SU-DHL-6 (cell line): ENCODE data around the gene PALLD.

Source experiments
- H2AFZ ChIP-seq: fragments of 200-600 bp; sonication (generic); 2 replicates; pipeline ENCODE4 v1.6.1; 2014; ENCODE audit warnings: low read depth, mild to moderate bottlenecking, moderate library complexity, mixed read lengths, antibody characterized with exemption, low read length; ENCODE audit not compliant: severe bottlenecking
- H3F3A ChIP-seq: fragments of 200-600 bp; shearing (Covaris generic); 2 replicates; pipeline ENCODE4 v1.6.0; 2016; ENCODE audit warnings: antibody characterized with exemption, mild to moderate bottlenecking; ENCODE audit not compliant: insufficient read depth
- H3K27ac ChIP-seq: fragments of 200-600 bp; sonication (generic); 2 replicates; pipeline ENCODE4 v1.5.1; 2016; ENCODE audit warnings: low read depth, mild to moderate bottlenecking, low read length, moderate library complexity, mixed read lengths
- H3K27me3 ChIP-seq: fragments of 200-600 bp; sonication (generic), shearing (Covaris generic); 2 replicates; pipeline ENCODE4 v1.6.0; 2014; ENCODE audit warnings: mild to moderate bottlenecking, low read length
- H3K36me3 ChIP-seq: fragments of 200-600 bp; sonication (generic); 2 replicates; pipeline ENCODE4 v1.6.1; 2014; ENCODE audit warnings: mild to moderate bottlenecking, low read length, mixed read lengths
- H3K4me2 ChIP-seq: fragments of 300-600, 200-600 bp; shearing (Covaris generic), sonication (generic); 2 replicates; pipeline ENCODE4 v1.6.0; 2014; ENCODE audit warnings: low read length, low read depth, mild to moderate bottlenecking; ENCODE audit not compliant: poor library complexity, severe bottlenecking
- H3K4me3 ChIP-seq: fragments of 200-600 bp; sonication (generic); 2 replicates; pipeline ENCODE4 v1.5.1; 2014; ENCODE audit warnings: antibody characterized with exemption, low read length, mild to moderate bottlenecking, mixed read lengths; ENCODE audit not compliant: insufficient read depth, poor library complexity, severe bottlenecking
- H3K79me2 ChIP-seq: fragments of 200-600 bp; sonication (generic); 2 replicates; pipeline ENCODE4 v1.6.1; 2014; ENCODE audit warnings: mild to moderate bottlenecking, low read length, moderate library complexity; ENCODE audit not compliant: insufficient read depth
- H3K9ac ChIP-seq: fragments of 200-600 bp; sonication (generic); 2 replicates; pipeline ENCODE4 v1.7.0; 2014; ENCODE audit warnings: mild to moderate bottlenecking, low read length
- H3K9me2 ChIP-seq: fragments of 200-600 bp; sonication (generic); replicated peaks from 2 replicates; pipeline ENCODE4 v1.6.1; 2014; ENCODE audit warnings: low read length; ENCODE audit not compliant: insufficient read depth
- H3K9me3 ChIP-seq: fragments of 200-600 bp; sonication (generic); 2 replicates; pipeline ENCODE4 v1.6.1; 2014; ENCODE audit warnings: low read length, mixed read lengths; ENCODE audit not compliant: insufficient read depth
- H4K20me1 ChIP-seq: fragments of 200-600 bp; sonication (generic); 2 replicates; pipeline ENCODE4 v1.6.1; 2014; ENCODE audit warnings: low read depth, mild to moderate bottlenecking, antibody characterized with exemption, low read length, moderate library complexity, mixed read lengths
- CTCF ChIP-seq: fragments of 200-600 bp; sonication (generic); IDR thresholded peaks from one replicate; pipeline ENCODE4 v1.5.1; 2017; ENCODE audit warnings: antibody characterized with exemption, mild to moderate bottlenecking, low read length, moderate library complexity; ENCODE audit not compliant: insufficient read depth, poor library complexity, severe bottlenecking
- EZH2phosphoT487 ChIP-seq: fragments of 200-600 bp; sonication (generic), shearing (Covaris generic); conservative IDR thresholded peaks from 2 replicates; pipeline ENCODE4 v1.6.1; 2018; ENCODE audit warnings: mild to moderate bottlenecking, antibody characterized with exemption, low read length, moderate library complexity, mixed read lengths

Gene PALLD

GRCh38 chr4:168892475-168892874 is 395.6 kb downstream of the PALLD start:
- no peak overlapping the region for H3K9ac ChIP-seq
- no peaks in the 10 kb centered on the region for H3K27me3 ChIP-seq
- H3F3A ChIP-seq, result no peaks in the 10 kb centered on the region
- H3K36me3 ChIP-seq, result no peaks in the 10 kb centered on the region
- H3K4me2 ChIP-seq, result no peak overlapping the region
- H3K79me2 ChIP-seq, result no peaks in the 10 kb centered on the region
- no peak overlapping the region for H3K4me3 ChIP-seq
- no peaks in the 10 kb centered on the region for H3K9me3 ChIP-seq
- TF ChIP-seq EZH2phosphoT487 (no peak), CTCF (no peak)
- no peaks in the 10 kb centered on the region for H4K20me1 ChIP-seq
- no peaks in the 10 kb centered on the region for H3K9me2 ChIP-seq
- no peak overlapping the region for H3K27ac ChIP-seq
- no peak overlapping the region for H2AFZ ChIP-seq

- H3K79me2 ChIP-seq, result no peaks in the 10 kb centered on the region
- no peaks in the 10 kb centered on the region for H3K9me2 ChIP-seq
- no peak overlapping the region for H3K27ac ChIP-seq
- H3K9me3 ChIP-seq, result no peaks in the 10 kb centered on the region
- no peaks in the 10 kb centered on the region for H3K36me3 ChIP-seq
- no peaks in the 10 kb centered on the region for H4K20me1 ChIP-seq
- no peak overlapping the region for H3K4me3 ChIP-seq
- H3K9ac ChIP-seq, result no peak overlapping the region
- no peak overlapping the region for H3K4me2 ChIP-seq
- H2AFZ ChIP-seq, result no peak overlapping the region
- no peaks in the 10 kb centered on the region for H3K27me3 ChIP-seq
- TF ChIP-seq EZH2phosphoT487 (no peak), CTCF (no peak)
- no peaks in the 10 kb centered on the region for H3F3A ChIP-seq
Measured at GRCh38 chr4:168893205-168893604, 396.4 kb downstream of the PALLD start.

- no peaks in the 10 kb centered on the region for H3K36me3 ChIP-seq
Measured at GRCh38 chr4:168893807-168894206, 397.0 kb downstream of the PALLD start.

More at GRCh38 chr4:168893807-168894206, 397.0 kb downstream of the PALLD start:
- Histone ChIP-seq H3K9me3 (no peaks in the 10 kb centered on the region), H3K27ac (no peak overlapping the region), H4K20me1 (no peaks in the 10 kb centered on the region), H3K4me3 (no peak overlapping the region), H3F3A (no peaks in the 10 kb centered on the region), H2AFZ (no peak overlapping the region), H3K27me3 (no peaks in the 10 kb centered on the region), H3K4me2 (no peak overlapping the region), H3K79me2 (no peaks in the 10 kb centered on the region), H3K9ac (no peak overlapping the region), H3K9me2 (no peaks in the 10 kb centered on the region)
- TF ChIP-seq EZH2phosphoT487, result no peak
- TF ChIP-seq CTCF, result no peak
